Lung (tissue), 12 donors: ENCODE measurements around the gene PPP2R5E. TPM values are rescaled to one million over a fixed set of nuclear protein-coding genes. Genes with fewer than 3 reads are reported as not detected.

Experiments
- ATAC-seq: fragments of 200-7000 bp; cut with Tn5 transposase; one replicate; pipeline ENCODE4 v1.9.1; 2020; ENCODE audit warnings: moderate number of reproducible peaks; ENCODE audit not compliant: insufficient read depth, low FRiP score
- DNase-seq, 3 donors: peaks; one replicate each; pipeline ENCODE4 v3.0.0-alpha.2; 2013 to 2017
- H3K27ac ChIP-seq, 2 donors: one replicate each; pipeline ENCODE4 v1.5.1; 2013; ENCODE audit warnings: mild to moderate bottlenecking in 2 of 2, moderate library complexity in 2 of 2, control low read depth in 1 of 2, inconsistent platforms in 1 of 2, low read depth in 1 of 2, low read length in 1 of 2
- H3K27me3 ChIP-seq, 3 donors: one replicate each; pipeline ENCODE4 v1.5.1; 2013; ENCODE audit warnings: low read length in 2 of 3; ENCODE audit not compliant: control insufficient read depth in 3 of 3, insufficient read depth in 3 of 3
- H3K36me3 ChIP-seq, 4 donors: one replicate each; pipeline ENCODE4 v1.5.1; 2013; ENCODE audit warnings: low read length in 4 of 4, mild to moderate bottlenecking in 1 of 4, moderate library complexity in 1 of 4; ENCODE audit not compliant: control insufficient read depth in 4 of 4, insufficient read depth in 4 of 4
- H3K4me1 ChIP-seq, 5 donors: one replicate each; pipeline ENCODE4 v1.5.1; 2013; ENCODE audit warnings: low read length in 5 of 5, mild to moderate bottlenecking in 2 of 5, moderate library complexity in 1 of 5; ENCODE audit not compliant: control insufficient read depth in 5 of 5, insufficient read depth in 5 of 5
- H3K4me3 ChIP-seq: one replicate; pipeline ENCODE4 v1.5.1; 2013; ENCODE audit warnings: mild to moderate bottlenecking, control low read depth, moderate library complexity
- H3K9ac ChIP-seq, 2 donors: one replicate each; pipeline ENCODE4 v1.5.1; 2013; ENCODE audit warnings: low read length in 2 of 2, control low read depth in 1 of 2; ENCODE audit not compliant: insufficient read depth in 1 of 2
- H3K9me3 ChIP-seq, 4 donors: one replicate each; pipeline ENCODE4 v1.5.1; 2013; ENCODE audit warnings: low read length in 3 of 4, mild to moderate bottlenecking in 1 of 4, moderate library complexity in 1 of 4; ENCODE audit not compliant: control insufficient read depth in 4 of 4, insufficient read depth in 3 of 4
- CTCF ChIP-seq: IDR thresholded peaks from 2 replicates; pipeline ENCODE4 v1.5.1; 2012; ENCODE audit warnings: mild to moderate bottlenecking; ENCODE audit errors: control extremely low read depth, extremely low read depth
- WGBS, 2 donors: extraction: QIAGEN DNeasy Blood & Tissue Kit; methylation state at CpG; one replicate each; pipeline ENCODE4 v1.1.7; 2013; 5-methylcytosine and 5-hydroxymethylcytosine counted together
- polyA plus RNA-seq, 2 donors: library from polyadenylated mRNA; stranded (reverse); fragments of 200-250 nt; gene quantifications; one replicate each; pipeline ENCODE4 v1.2.1, GENCODE V29; 2013
- total RNA-seq, 2 donors: library from RNA; depleted of rRNA in 1 of 2; stranded (reverse); fragments of >200 nt in 1 of 2; gene quantifications; one replicate each; pipeline ENCODE4 v1.2.1, GENCODE V29; 2014 to 2021
- donor health status: control.
- donor health status: control.
- donor health status: Bipolar disorder and iron deficiency.
- donor health status: healthy.
- donor health status: DM: yes; HTN: yes; CAD: no.

Gene PPP2R5E
- total and polyA plus RNA-seq, 4 donors: 9.0 to 42.5 (median 25.7) TPM

DNA sequence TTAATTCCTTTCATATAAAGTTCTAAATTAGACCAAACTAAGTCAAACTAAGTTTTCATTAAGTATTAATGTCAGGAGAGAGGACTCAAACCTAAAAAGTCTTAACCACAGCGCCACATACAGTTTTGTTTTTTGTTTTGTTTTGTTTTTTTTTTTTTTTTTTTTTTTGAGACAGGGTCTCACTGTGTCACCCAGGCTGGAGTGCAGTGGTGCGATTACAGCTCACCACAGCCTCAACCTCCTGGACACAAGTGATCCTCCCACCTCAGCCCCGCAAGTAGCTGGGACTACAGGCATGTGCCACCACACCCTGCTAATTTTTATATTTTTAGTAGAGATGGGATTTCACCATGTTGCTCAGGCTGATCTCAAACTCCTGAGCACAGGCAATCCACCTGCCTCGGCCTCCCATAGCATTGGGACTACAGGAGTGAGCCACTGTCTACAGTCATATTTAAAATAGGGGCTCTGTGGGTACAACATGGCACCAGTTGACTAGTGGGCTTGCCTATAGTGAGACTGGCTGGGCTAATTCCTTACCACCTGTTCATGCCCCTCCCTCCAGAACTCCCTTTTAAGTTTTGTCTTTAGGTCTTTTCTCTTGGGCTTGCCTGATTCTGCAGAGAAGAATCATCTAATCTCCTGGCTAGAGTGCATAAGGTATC, 110.2 kb downstream of the PPP2R5E start:
- DNase-seq (no peak), ATAC-seq (no peak)
- TF ChIP-seq CTCF: no peak
- peaks cover 6 to 46% (median 28%) of the 10 kb centered on the region in 5 donors for H3K4me1 ChIP-seq
- no peaks in the 10 kb centered on the region for H3K36me3 ChIP-seq
- no peaks in the 10 kb centered on the region for H3K27me3 ChIP-seq
- WGBS, 2 donors: 96% methylated on average over 4 of the region's 4 CpGs
- H3K9me3 ChIP-seq: no peaks in the 10 kb centered on the region
- H3K4me3 ChIP-seq: no peak overlapping the region
- H3K27ac ChIP-seq: no peak overlapping the region
- no peak overlapping the region for H3K9ac ChIP-seq

- no peak overlapping the region for H3K4me3 ChIP-seq
- H3K4me1 ChIP-seq: peaks cover 2 to 38% (median 20%) of the 10 kb centered on the region in 5 donors
- H3K36me3 ChIP-seq: no peaks in the 10 kb centered on the region
- TF ChIP-seq CTCF: no peak
- WGBS, 2 donors: 55 to 76% methylated on average over 5 of the region's 5 CpGs
- no peak overlapping the region for H3K9ac ChIP-seq
- ATAC-seq: no peak
- no peak overlapping the region for H3K27ac ChIP-seq
- H3K27me3 ChIP-seq: no peaks in the 10 kb centered on the region
- no peaks in the 10 kb centered on the region for H3K9me3 ChIP-seq
- no peak for DNase-seq
Observed at GRCh38 chr14:63432228-63432627, 110.9 kb downstream of the PPP2R5E start.

- TF ChIP-seq CTCF: no peak
- no peaks in the 10 kb centered on the region for H3K36me3 ChIP-seq
- no peak overlapping the region for H3K4me3 ChIP-seq
- no peaks in the 10 kb centered on the region for H3K27me3 ChIP-seq
- no peak overlapping the region for H3K27ac ChIP-seq
- ATAC-seq (no peak), DNase-seq (no peak)
- H3K9me3 ChIP-seq: no peaks in the 10 kb centered on the region
- no peak overlapping the region for H3K9ac ChIP-seq
- WGBS, 2 donors: 73 to 78% methylated on average over 3 of the region's 3 CpGs
- H3K4me1 ChIP-seq: peaks cover under 1 to 30% (median 12%) of the 10 kb centered on the region in 5 donors
Observed at GRCh38 chr14:63431466-63431865, 111.7 kb downstream of the PPP2R5E start.

GRCh38 chr14:63428486-63428885, 114.7 kb downstream of the PPP2R5E start:
- no peak for DNase-seq
- Histone ChIP-seq H3K9ac (no peak overlapping the region), H3K4me3 (no peak overlapping the region), H3K27ac (no peak overlapping the region), H3K4me1 (peaks cover 0 to 11% (median 0%) of the 10 kb centered on the region in 5 donors), H3K27me3 (no peaks in the 10 kb centered on the region), H3K9me3 (no peaks in the 10 kb centered on the region), H3K36me3 (no peaks in the 10 kb centered on the region)
- no peak for ATAC-seq
- 83 to 85% methylated on average over 1 of the region's 1 CpG for WGBS, 2 donors
- no peak for TF ChIP-seq CTCF
